Bone marrow (tissue), 2 donors: Measurements from ENCODE around the gene GIPC1.
"Not testable (repeated sequence)": the region's sequence is repeated elsewhere in the genome, so short reads cannot be mapped to it uniquely, and the experiment has no call there.

ENCODE experiments used
- DNase-seq, 2 donors: peaks; one replicate each; lab custom pipeline; 2025; lab: John Stamatoyannopoulos, UW

The GIPC1 gene

GRCh38 chr19:14470031-14470876 is 25.7 kb downstream of the GIPC1 start:
- DNase-seq = no peak

- no peak for DNase-seq
These were observed 28.1 kb downstream of the GIPC1 start for GRCh38 chr19:14467816-14468215.

GRCh38 chr19:14467391-14467790 is 28.5 kb downstream of the GIPC1 start:
- no peak for DNase-seq

GRCh38 chr19:14463747-14464146 is 32.2 kb downstream of the GIPC1 start:
- no peak for DNase-seq

- not testable (repeated sequence) for DNase-seq
These were observed 33.5 kb downstream of the GIPC1 start for GRCh38 chr19:14462401-14462800.

GRCh38 chr19:14460935-14461334 is 35.0 kb downstream of the GIPC1 start:
- DNase-seq = no peak

GRCh38 chr19:14459703-14460102 is 36.2 kb downstream of the GIPC1 start:
- no peak for DNase-seq

GRCh38 chr19:14452303-14452702 is 43.6 kb downstream of the GIPC1 start:
- DNase-seq = not testable (repeated sequence)

GRCh38 chr19:14450876-14451275 is 45.1 kb downstream of the GIPC1 start:
- DNase-seq = no peak

GRCh38 chr19:14450168-14450874 is 45.6 kb downstream of the GIPC1 start:
- DNase-seq = no peak

- DNase-seq = no peak
These were observed 46.6 kb downstream of the GIPC1 start for GRCh38 chr19:14449321-14449720.

GRCh38 chr19:14446336-14447036 is 49.4 kb downstream of the GIPC1 start:
- no peak for DNase-seq

- DNase-seq = no peak
These were observed 52.2 kb downstream of the GIPC1 start for GRCh38 chr19:14443632-14444216.

- no peak for DNase-seq
These were observed 52.9 kb downstream of the GIPC1 start for GRCh38 chr19:14442891-14443631.

GRCh38 chr19:14441041-14441938 is 54.6 kb downstream of the GIPC1 start:
- no peak for DNase-seq

GRCh38 chr19:14440049-14440448 is 55.9 kb downstream of the GIPC1 start:
- peak; percentile 61 to 90 for DNase-seq

GRCh38 chr19:14439014-14439413 is 56.9 kb downstream of the GIPC1 start:
- no peak for DNase-seq

GRCh38 chr19:14437578-14438140 is 58.3 kb downstream of the GIPC1 start:
- no peak for DNase-seq

GRCh38 chr19:14435320-14436050 is 60.4 kb downstream of the GIPC1 start:
- DNase-seq = no peak
